GM06990 (cell line): Measurements from ENCODE around the gene KIAA1328.

Source experiments
- DNase-seq: peaks from one replicate; pipeline ENCODE4 v3.0.0-alpha.2; 2011; ENCODE audit not compliant: insufficient read length; ENCODE audit errors: extremely low read depth
- H3K27me3 ChIP-seq: replicated peaks from 2 replicates; pipeline ENCODE4 v1.6.0; 2011; ENCODE audit warnings: low read length; ENCODE audit not compliant: control insufficient read depth, insufficient read depth
- H3K36me3 ChIP-seq: 2 replicates; pipeline ENCODE4 v1.5.1; 2011; ENCODE audit warnings: low read length; ENCODE audit not compliant: control insufficient read depth, insufficient read depth
- H3K4me3 ChIP-seq: replicated peaks from 2 replicates; pipeline ENCODE4 v1.5.1; 2011; ENCODE audit warnings: low read depth, mild to moderate bottlenecking, control low read depth, low read length
- TF ChIP-seq, protein P1 (sequence below): IDR thresholded peaks from 2 replicates; pipeline ENCODE4 v1.5.1; 2011; ENCODE audit warnings: low read length, control low read depth, mild to moderate bottlenecking, inconsistent platforms; ENCODE audit not compliant: insufficient read depth, poor library complexity, severe bottlenecking

KIAA1328 gene

DNA sequence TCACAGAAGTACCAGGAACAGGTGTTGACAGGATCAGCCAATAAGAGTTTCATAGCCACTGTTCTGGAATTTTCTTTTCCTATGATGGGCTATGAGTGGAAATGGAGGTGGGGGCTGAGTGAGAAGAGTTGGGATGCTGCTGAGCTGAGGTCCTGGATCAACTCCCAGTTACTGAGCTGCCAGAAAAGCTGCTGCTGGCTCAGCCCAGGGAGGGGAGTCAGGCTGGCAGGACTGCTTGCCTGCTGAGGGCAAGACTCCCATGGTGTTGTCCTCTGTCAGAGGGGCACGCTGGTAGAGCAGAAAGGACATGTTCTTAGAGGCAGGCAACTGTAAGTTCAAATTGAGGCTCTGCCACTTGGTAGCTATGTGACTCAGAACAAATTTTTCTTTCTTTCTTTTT is 11.9 kb upstream of the KIAA1328 start:
- Histone ChIP-seq H3K36me3 (peaks cover 5% of the 10 kb centered on the region), H3K4me3 (no peak overlapping the region), H3K27me3 (no peaks in the 10 kb centered on the region)
- TF ChIP-seq, protein P1, sequence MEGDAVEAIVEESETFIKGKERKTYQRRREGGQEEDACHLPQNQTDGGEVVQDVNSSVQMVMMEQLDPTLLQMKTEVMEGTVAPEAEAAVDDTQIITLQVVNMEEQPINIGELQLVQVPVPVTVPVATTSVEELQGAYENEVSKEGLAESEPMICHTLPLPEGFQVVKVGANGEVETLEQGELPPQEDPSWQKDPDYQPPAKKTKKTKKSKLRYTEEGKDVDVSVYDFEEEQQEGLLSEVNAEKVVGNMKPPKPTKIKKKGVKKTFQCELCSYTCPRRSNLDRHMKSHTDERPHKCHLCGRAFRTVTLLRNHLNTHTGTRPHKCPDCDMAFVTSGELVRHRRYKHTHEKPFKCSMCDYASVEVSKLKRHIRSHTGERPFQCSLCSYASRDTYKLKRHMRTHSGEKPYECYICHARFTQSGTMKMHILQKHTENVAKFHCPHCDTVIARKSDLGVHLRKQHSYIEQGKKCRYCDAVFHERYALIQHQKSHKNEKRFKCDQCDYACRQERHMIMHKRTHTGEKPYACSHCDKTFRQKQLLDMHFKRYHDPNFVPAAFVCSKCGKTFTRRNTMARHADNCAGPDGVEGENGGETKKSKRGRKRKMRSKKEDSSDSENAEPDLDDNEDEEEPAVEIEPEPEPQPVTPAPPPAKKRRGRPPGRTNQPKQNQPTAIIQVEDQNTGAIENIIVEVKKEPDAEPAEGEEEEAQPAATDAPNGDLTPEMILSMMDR = no peak
- DNase-seq = no peak

DNA sequence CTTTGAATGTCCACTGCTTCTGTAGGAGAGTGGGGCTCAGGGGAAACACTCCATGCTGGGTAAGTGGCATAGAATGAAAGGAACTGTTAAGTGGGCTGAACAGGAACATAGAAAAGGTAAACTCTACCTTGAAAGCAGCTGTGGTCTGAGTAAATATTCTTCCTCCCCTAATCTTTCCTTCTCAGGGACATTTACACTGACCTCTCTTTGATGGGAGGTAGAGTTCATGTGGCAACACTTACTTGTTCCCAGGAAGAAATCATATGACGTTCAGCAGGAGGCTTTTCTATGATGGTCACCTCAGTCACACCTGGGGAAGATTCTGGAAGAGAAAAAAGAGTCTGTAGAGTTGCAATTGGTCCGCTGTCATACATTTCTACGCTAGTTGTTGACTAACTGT is 10.3 kb upstream of the KIAA1328 start:
- Histone ChIP-seq H3K27me3 (no peaks in the 10 kb centered on the region), H3K36me3 (peaks cover 3% of the 10 kb centered on the region), H3K4me3 (no peak overlapping the region)
- no peak for DNase-seq
- TF ChIP-seq, protein P1 = no peak

DNA sequence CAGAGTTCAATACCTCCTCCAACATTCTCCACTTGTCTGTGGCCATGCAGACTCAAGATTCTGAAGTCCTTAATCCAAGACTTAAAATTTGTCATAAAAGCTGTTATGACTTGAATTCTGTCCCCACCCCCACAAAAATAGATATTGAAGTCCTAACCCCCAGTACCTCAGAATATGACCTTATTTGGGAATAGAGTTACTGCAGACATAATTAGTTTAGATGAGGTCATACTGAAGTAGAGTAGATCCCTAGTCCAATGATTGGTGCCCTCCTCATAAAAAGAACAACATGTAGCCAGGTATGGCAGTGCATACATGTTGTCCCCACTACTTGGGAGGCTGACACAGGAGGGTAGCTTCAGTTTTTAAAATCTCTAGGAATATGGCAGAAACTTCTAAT is 9.3 kb upstream of the KIAA1328 start:
- no peaks in the 10 kb centered on the region for H3K27me3 ChIP-seq
- TF ChIP-seq, protein P1 = no peak
- H3K36me3 ChIP-seq = peaks cover 3% of the 10 kb centered on the region
- H3K4me3 ChIP-seq = no peak overlapping the region
- no peak for DNase-seq

DNA sequence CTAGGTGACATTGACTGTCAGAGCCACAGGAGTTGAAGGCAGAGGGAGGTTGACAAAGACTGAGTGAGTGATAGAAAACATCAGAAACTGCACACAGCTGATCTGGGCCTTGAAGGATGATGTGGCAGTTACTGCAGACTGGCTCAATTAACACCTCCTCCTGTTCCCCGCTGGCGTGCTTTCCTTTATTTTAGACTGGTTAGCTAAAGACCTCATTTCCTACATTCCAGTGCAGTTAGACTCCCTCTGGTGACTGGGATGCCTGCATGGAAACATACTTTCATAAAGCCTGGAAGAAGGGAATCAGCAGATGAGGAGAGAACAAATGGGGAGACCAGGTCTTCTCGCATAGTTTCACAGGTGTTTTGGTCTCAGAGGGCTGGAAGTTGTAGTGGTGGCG is 7.2 kb upstream of the KIAA1328 start:
- Histone ChIP-seq H3K27me3 (no peaks in the 10 kb centered on the region), H3K36me3 (peaks cover 3% of the 10 kb centered on the region), H3K4me3 (no peak overlapping the region)
- no peak for DNase-seq
- TF ChIP-seq, protein P1 = no peak

DNA sequence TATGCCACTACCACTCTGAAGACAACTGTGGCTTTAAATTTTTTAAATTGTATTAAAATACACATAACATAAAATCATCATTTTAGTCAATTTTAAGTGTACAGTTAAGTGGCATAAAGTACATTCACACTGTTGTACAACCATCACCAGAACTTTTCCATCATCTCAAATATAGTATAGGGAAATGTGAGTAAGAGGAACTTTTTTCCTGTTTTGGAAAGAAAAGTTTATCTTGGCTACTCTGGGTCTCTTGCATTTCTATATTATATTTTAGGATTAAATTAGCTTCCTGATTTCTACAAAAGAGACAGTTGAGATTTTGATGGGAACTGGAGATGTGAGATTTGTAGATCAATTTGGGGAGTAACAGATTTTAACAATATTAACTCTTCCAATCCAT is 3.4 kb upstream of the KIAA1328 start:
- TF ChIP-seq, protein P1 = no peak
- H3K36me3 ChIP-seq = no peaks in the 10 kb centered on the region; the same call in 1 of the 2 replicates
- no peak overlapping the region for H3K4me3 ChIP-seq
- H3K27me3 ChIP-seq = no peaks in the 10 kb centered on the region
- DNase-seq = no peak

DNA sequence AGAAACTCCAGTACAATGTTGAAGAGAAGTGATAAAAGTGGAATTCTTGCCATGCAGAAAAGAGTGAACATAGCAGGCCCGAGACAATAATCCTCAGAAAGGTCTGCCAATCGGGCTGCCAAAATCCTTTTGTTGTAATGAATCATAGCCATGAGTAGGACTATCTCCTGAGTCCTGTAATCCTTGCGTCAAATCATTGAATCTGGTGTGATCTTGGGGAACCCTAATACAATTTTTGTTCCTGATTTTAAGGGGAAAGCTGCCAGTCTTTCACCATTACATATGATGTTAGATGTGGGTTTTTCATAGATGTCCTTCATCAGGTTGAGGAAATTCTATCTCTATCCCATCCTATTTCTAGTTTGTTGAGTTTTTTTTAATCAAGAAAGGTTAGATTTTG is 2.4 kb upstream of the KIAA1328 start:
- Histone ChIP-seq H3K4me3 (no peak overlapping the region), H3K27me3 (no peaks in the 10 kb centered on the region), H3K36me3 (no peaks in the 10 kb centered on the region)
- TF ChIP-seq, protein P1 = no peak
- DNase-seq = no peak
